Endodermal cell (in vitro differentiated cells): ENCODE results near the gene TMEM229A. TPM values are rescaled to one million over a fixed set of nuclear protein-coding genes. Genes with fewer than 3 reads are reported as not detected.
"Not testable (repeated sequence)": the region's sequence is repeated elsewhere in the genome, so short reads cannot be mapped to it uniquely, and the experiment has no call there.

Source experiments
- DNase-seq: peaks from one replicate; pipeline ENCODE4 v3.0.0-alpha.2; 2017
- H3K27ac ChIP-seq: 2 replicates; pipeline ENCODE4 v1.5.1; 2013; ENCODE audit warnings: mild to moderate bottlenecking, low read depth, low read length, moderate library complexity
- H3K27me3 ChIP-seq: 2 replicates; pipeline ENCODE4 v1.6.1; 2013; ENCODE audit warnings: mild to moderate bottlenecking, low read length, moderate library complexity; ENCODE audit not compliant: insufficient read depth, control insufficient read depth, poor library complexity, severe bottlenecking
- H3K36me3 ChIP-seq: 2 replicates; pipeline ENCODE4 v1.7.0; 2013; ENCODE audit warnings: mild to moderate bottlenecking, low read length, moderate library complexity; ENCODE audit not compliant: control insufficient read depth, insufficient read depth
- H3K4me1 ChIP-seq: one replicate; pipeline ENCODE4 v1.7.0; 2013; ENCODE audit warnings: low read length; ENCODE audit not compliant: control insufficient read depth, insufficient read depth
- H3K4me3 ChIP-seq: 2 replicates; pipeline ENCODE4 v1.5.1; 2013; ENCODE audit warnings: mild to moderate bottlenecking, low read length, moderate library complexity
- H3K9ac ChIP-seq: 2 replicates; pipeline ENCODE4 v1.6.1; 2013; ENCODE audit warnings: mild to moderate bottlenecking, low read length, moderate library complexity; ENCODE audit not compliant: poor library complexity, severe bottlenecking; ENCODE audit errors: extremely low read depth
- H3K9me3 ChIP-seq: 2 replicates; pipeline ENCODE4 v1.6.1; 2013; ENCODE audit warnings: mild to moderate bottlenecking, low read length, moderate library complexity; ENCODE audit not compliant: control insufficient read depth
- H3K27ac Mint-ChIP-seq: 2 replicates; pipeline ENCODE4 v1.8.0; 2020; ENCODE audit warnings: mixed read lengths
- H3K27me3 Mint-ChIP-seq: 2 replicates; pipeline ENCODE4 v1.8.0; 2021; ENCODE audit warnings: mild to moderate bottlenecking, mixed read lengths; ENCODE audit not compliant: insufficient read depth
- H3K36me3 Mint-ChIP-seq: 2 replicates; pipeline ENCODE4 v1.8.0; 2020; ENCODE audit warnings: low read depth, mixed read lengths
- H3K4me1 Mint-ChIP-seq: 2 replicates; pipeline ENCODE4 v1.8.0; 2020; ENCODE audit warnings: mixed read lengths
- H3K4me3 Mint-ChIP-seq: 2 replicates; pipeline ENCODE4 v1.8.0; 2020; ENCODE audit warnings: mild to moderate bottlenecking, moderate library complexity, mixed read lengths
- H3K9me3 Mint-ChIP-seq: 2 replicates; pipeline ENCODE4 v1.8.0; 2020; ENCODE audit warnings: mild to moderate bottlenecking, mixed read lengths
- CTCF ChIP-seq: fragments of 200-600 bp; sonication (generic); conservative IDR thresholded peaks from 2 replicates; pipeline ENCODE4 v1.5.0; 2021; ENCODE audit warnings: antibody characterized with exemption, mild to moderate bottlenecking
- WGBS, 2 experiments: methylation state at CpG; one replicate each; pipeline versions ENCODE4 v1.1.5 to v1.1.7; 2013; ENCODE audit warnings: missing lambda C conversion rate in 2 of 2, mixed read lengths in 1 of 2; ENCODE audit not compliant: insufficient coverage in 1 of 2, insufficient read length in 1 of 2; 5-methylcytosine and 5-hydroxymethylcytosine counted together
- total RNA-seq, 2 donors: library from RNA; stranded (reverse); fragmentation: NEBNext Ultra II Directional in 1 of 2; extraction: Animal tissue kit (Norgen Biotek cat#: 25700) in 1 of 2; gene quantifications; 2 replicates in 1 of 2; 3 replicates in 1 of 2; pipeline ENCODE4 v1.2.1, GENCODE V29; 2021

The TMEM229A gene
- total RNA-seq, 2 donors from 2014 or later, result 0.31 to 1.5 TPM

GRCh38 chr7:124012864-124013263 lies 20.0 kb downstream of the TMEM229A start:
- Mint-ChIP-seq H3K4me3 (no peak overlapping the region), H3K4me1 (peaks cover 34% of the 10 kb centered on the region), H3K27me3 (no peaks in the 10 kb centered on the region), H3K9me3 (peaks cover 11% of the 10 kb centered on the region), H3K27ac (no peak overlapping the region), H3K36me3 (peaks cover 9% of the 10 kb centered on the region)
- Histone ChIP-seq H3K4me1 (peaks cover 8% of the 10 kb centered on the region), H3K4me3 (no peak overlapping the region), H3K27ac (no peak overlapping the region), H3K36me3 (no peaks in the 10 kb centered on the region), H3K9ac (no peak overlapping the region), H3K27me3 (no peaks in the 10 kb centered on the region), H3K9me3 (peaks cover 16% of the 10 kb centered on the region)
- TF ChIP-seq CTCF, result no peak
- 94 to 100% methylated on average over 1 to 2 of the region's 3 CpGs for WGBS, 2 experiments
- DNase-seq, result no peak

- DNase-seq, result peak; percentile 50
- WGBS, 2 experiments, result 96 to 100% methylated on average over 1 to 2 of the region's 2 CpGs
- H3K9ac ChIP-seq, result no peak overlapping the region
- no peak for TF ChIP-seq CTCF
- Mint-ChIP-seq H3K4me3 (no peak overlapping the region), H3K36me3 (peaks cover 5% of the 10 kb centered on the region), H3K4me1 (peaks cover 44% of the 10 kb centered on the region), H3K27me3 (no peaks in the 10 kb centered on the region), H3K9me3 (peaks cover 15% of the 10 kb centered on the region), H3K27ac (no peak overlapping the region)
- H3K36me3 ChIP-seq, result no peaks in the 10 kb centered on the region
- peaks cover 16% of the 10 kb centered on the region for H3K4me1 ChIP-seq
- peaks cover 14% of the 10 kb centered on the region for H3K9me3 ChIP-seq
- H3K27me3 ChIP-seq, result no peaks in the 10 kb centered on the region
- no peak overlapping the region for H3K27ac ChIP-seq
- H3K4me3 ChIP-seq, result no peak overlapping the region
Measured at GRCh38 chr7:124009321-124009720, 23.5 kb downstream of the TMEM229A start.

- H3K4me3 Mint-ChIP-seq, H3K27ac ChIP-seq, H3K36me3 ChIP-seq, H3K27me3 Mint-ChIP-seq, H3K9me3 ChIP-seq, H3K36me3 Mint-ChIP-seq, H3K4me3 ChIP-seq, H3K27me3 ChIP-seq, H3K9ac ChIP-seq: not testable (repeated sequence)
- WGBS, 2 experiments, result 75 to 85% methylated on average over 5 to 6 of the region's 6 CpGs
- Mint-ChIP-seq H3K27ac (peak overlapping the region; percentile 35), H3K4me1 (peaks cover 43% of the 10 kb centered on the region), H3K9me3 (peaks cover 11% of the 10 kb centered on the region)
- H3K4me1 ChIP-seq, result peaks cover 16% of the 10 kb centered on the region
- DNase-seq, result peak; percentile 82
Measured at GRCh38 chr7:124008296-124008695, 24.6 kb downstream of the TMEM229A start.

- WGBS, 2 experiments, result 87 to 97% methylated on average over 2 to 3 of the region's 3 CpGs
- peaks cover 12% of the 10 kb centered on the region for H3K9me3 ChIP-seq
- Mint-ChIP-seq H3K27me3 (no peaks in the 10 kb centered on the region), H3K36me3 (peaks cover 2% of the 10 kb centered on the region), H3K27ac (no peak overlapping the region), H3K4me3 (no peak overlapping the region), H3K9me3 (peaks cover 38% of the 10 kb centered on the region), H3K4me1 (peaks cover 9% of the 10 kb centered on the region)
- DNase-seq, result no peak
- H3K36me3 ChIP-seq, result no peaks in the 10 kb centered on the region
- no peak overlapping the region for H3K27ac ChIP-seq
- no peaks in the 10 kb centered on the region for H3K4me1 ChIP-seq
- no peak overlapping the region for H3K4me3 ChIP-seq
- no peaks in the 10 kb centered on the region for H3K27me3 ChIP-seq
- H3K9ac ChIP-seq, result no peak overlapping the region
- TF ChIP-seq CTCF, result no peak
Measured at GRCh38 chr7:123999703-124000102, 33.2 kb downstream of the TMEM229A start.
